ENCODE results near the gene CTLA4. TPM values are rescaled to one million over a fixed set of nuclear protein-coding genes. Genes with fewer than 3 reads are reported as not detected.

The CTLA4 gene
- total and polyA plus RNA-seq, 2 experiments from 2014 or later = not detected

DNA sequence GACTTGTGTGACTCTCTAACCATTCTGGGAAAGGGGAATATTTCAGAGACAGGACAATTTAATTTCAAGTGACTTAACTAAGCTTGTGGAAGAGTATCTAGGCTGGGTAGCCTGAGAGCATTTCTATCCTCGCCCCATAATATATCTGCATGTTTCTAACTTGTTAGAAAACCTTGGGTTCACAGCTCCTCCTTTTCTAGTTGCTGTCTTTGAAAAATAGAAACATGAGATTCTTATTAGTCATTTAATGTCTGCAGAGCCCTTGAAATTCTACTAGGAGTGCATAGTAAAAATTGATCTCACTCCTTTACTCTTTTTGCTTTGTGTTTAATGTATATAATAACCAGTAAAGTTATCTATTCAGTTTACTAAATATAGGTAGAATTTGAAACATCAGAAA, 22.4 kb downstream of the CTLA4 start:
- TF ChIP-seq JUNB (IDR thresholded peaks at IDR 0.05; ENCODE audit: unreplicated experiment) = no peak
- TF ChIP-seq, protein P1, sequence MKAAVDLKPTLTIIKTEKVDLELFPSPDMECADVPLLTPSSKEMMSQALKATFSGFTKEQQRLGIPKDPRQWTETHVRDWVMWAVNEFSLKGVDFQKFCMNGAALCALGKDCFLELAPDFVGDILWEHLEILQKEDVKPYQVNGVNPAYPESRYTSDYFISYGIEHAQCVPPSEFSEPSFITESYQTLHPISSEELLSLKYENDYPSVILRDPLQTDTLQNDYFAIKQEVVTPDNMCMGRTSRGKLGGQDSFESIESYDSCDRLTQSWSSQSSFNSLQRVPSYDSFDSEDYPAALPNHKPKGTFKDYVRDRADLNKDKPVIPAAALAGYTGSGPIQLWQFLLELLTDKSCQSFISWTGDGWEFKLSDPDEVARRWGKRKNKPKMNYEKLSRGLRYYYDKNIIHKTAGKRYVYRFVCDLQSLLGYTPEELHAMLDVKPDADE (IDR thresholded peaks at IDR 0.05) = no peak
- TF ChIP-seq, protein P2, sequence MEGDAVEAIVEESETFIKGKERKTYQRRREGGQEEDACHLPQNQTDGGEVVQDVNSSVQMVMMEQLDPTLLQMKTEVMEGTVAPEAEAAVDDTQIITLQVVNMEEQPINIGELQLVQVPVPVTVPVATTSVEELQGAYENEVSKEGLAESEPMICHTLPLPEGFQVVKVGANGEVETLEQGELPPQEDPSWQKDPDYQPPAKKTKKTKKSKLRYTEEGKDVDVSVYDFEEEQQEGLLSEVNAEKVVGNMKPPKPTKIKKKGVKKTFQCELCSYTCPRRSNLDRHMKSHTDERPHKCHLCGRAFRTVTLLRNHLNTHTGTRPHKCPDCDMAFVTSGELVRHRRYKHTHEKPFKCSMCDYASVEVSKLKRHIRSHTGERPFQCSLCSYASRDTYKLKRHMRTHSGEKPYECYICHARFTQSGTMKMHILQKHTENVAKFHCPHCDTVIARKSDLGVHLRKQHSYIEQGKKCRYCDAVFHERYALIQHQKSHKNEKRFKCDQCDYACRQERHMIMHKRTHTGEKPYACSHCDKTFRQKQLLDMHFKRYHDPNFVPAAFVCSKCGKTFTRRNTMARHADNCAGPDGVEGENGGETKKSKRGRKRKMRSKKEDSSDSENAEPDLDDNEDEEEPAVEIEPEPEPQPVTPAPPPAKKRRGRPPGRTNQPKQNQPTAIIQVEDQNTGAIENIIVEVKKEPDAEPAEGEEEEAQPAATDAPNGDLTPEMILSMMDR (conservative IDR thresholded peaks at IDR 0.05; ENCODE audit: low read depth in 2 of 2) = no peak
- no peak for TF ChIP-seq EZH2phosphoT487 (IDR thresholded peaks at IDR 0.05; ENCODE audit: unreplicated experiment)
- no peak for TF ChIP-seq ZNF114 (CRISPR knock-in tag; IDR thresholded peaks at IDR 0.05)
- no peak for TF ChIP-seq NANOG (IDR thresholded peaks at IDR 0.05; ENCODE audit: borderline replicate concordance)
- no peak for TF ChIP-seq CREB1 (CRISPR knock-in tag; IDR thresholded peaks at IDR 0.05; ENCODE audit: low read depth)
- no peak for TF ChIP-seq STAT1 (IDR thresholded peaks at IDR 0.05; ENCODE audit: unreplicated experiment)
- TF ChIP-seq, protein P3, sequence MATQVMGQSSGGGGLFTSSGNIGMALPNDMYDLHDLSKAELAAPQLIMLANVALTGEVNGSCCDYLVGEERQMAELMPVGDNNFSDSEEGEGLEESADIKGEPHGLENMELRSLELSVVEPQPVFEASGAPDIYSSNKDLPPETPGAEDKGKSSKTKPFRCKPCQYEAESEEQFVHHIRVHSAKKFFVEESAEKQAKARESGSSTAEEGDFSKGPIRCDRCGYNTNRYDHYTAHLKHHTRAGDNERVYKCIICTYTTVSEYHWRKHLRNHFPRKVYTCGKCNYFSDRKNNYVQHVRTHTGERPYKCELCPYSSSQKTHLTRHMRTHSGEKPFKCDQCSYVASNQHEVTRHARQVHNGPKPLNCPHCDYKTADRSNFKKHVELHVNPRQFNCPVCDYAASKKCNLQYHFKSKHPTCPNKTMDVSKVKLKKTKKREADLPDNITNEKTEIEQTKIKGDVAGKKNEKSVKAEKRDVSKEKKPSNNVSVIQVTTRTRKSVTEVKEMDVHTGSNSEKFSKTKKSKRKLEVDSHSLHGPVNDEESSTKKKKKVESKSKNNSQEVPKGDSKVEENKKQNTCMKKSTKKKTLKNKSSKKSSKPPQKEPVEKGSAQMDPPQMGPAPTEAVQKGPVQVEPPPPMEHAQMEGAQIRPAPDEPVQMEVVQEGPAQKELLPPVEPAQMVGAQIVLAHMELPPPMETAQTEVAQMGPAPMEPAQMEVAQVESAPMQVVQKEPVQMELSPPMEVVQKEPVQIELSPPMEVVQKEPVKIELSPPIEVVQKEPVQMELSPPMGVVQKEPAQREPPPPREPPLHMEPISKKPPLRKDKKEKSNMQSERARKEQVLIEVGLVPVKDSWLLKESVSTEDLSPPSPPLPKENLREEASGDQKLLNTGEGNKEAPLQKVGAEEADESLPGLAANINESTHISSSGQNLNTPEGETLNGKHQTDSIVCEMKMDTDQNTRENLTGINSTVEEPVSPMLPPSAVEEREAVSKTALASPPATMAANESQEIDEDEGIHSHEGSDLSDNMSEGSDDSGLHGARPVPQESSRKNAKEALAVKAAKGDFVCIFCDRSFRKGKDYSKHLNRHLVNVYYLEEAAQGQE (IDR thresholded peaks at IDR 0.05; ENCODE audit: unreplicated experiment) = no peak
- no peak for TF ChIP-seq EZH2 (IDR thresholded peaks at IDR 0.05; ENCODE audit: low read depth, unreplicated experiment)
- no peak for TF ChIP-seq ZNF331 (CRISPR knock-in tag; IDR thresholded peaks at IDR 0.05; ENCODE audit: low read depth)
- H3K4me2 ChIP-seq = no peak overlapping the region
- ATAC-seq (no peak), DNase-seq (ENCODE audit: low spot score) (no peak)
- H3K27me3 ChIP-seq (ENCODE audit: insufficient read depth) = no peaks in the 10 kb centered on the region
- H4K20me1 ChIP-seq (replicated peaks; ENCODE audit: insufficient read depth) = no peaks in the 10 kb centered on the region
- Mint-ChIP-seq H3K4me1 (peaks cover 5% of the 10 kb centered on the region; the same call in 2 of the 3 replicates), H3K27me3 (ENCODE audit: insufficient read depth, low read depth, poor library complexity) (peaks cover 3% of the 10 kb centered on the region), H3K4me3 (no peak overlapping the region), H3K9me3 (no peaks in the 10 kb centered on the region), H3K27ac (no peak overlapping the region), H3K36me3 (ENCODE audit: low read depth) (no peaks in the 10 kb centered on the region)
- H3K4me1 ChIP-seq (ENCODE audit: insufficient read depth) = no peaks in the 10 kb centered on the region
- no peak overlapping the region for H3K27ac ChIP-seq (ENCODE audit: low read depth)
- H3K9me2 ChIP-seq (ENCODE audit: insufficient read depth) = peaks cover 20% of the 10 kb centered on the region
- H3F3A ChIP-seq (replicated peaks; ENCODE audit: low read depth) = no peaks in the 10 kb centered on the region
- H3K36me3 ChIP-seq (ENCODE audit: insufficient read depth) = no peaks in the 10 kb centered on the region
- no peak overlapping the region for H2AFZ ChIP-seq
- no peaks in the 10 kb centered on the region for H3K79me2 ChIP-seq (replicated peaks; ENCODE audit: insufficient read depth)
- H3K4me3 ChIP-seq = no peak overlapping the region
